ENCODE measurements around the gene CHMP6.

The CHMP6 gene

DNA sequence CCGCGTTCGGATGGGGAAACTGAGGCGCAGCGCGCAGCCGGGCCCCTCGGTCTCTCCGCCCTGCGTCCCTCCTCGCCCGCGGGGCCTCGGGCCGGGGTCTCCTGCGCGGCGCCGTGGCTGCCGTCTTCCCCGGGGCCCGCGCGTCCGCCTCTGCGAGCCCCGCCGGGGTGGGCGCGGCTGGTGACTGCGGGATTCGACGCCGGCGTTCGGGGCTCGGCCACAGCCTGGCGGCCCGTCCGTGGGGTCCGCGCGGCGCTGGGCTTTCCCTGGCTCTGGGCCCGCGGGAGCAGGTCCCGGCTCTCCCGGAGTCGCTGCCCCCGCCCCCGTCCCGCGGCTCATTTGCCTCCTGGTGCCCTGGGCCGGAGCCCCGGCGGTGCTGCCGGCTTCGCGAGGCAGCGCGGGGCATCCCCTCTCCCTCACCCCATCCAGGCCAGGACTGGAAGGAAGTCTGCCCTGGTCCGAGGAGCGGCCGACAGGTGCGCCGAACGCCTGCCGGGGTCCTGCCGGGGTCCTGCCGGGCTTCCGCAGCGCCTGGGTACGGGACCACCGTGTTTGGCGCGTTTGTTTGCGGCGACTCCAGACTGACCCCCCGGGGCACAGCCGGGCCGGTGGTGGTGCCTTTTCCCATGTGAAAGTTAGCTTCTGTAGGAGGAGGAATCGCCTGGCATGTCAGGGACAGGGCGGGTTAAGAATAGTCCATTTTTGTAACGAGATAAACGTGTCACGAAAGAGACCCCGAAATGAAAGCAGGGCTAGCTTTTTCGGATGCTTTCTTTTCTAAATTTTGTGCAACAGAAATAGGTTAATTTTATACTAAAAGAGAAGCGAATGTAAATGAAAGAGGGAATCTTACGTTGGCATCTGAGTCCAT lies 671 bp downstream of the CHMP6 start:
- no peak for DNase-seq (ENCODE audit: low read depth)

DNA sequence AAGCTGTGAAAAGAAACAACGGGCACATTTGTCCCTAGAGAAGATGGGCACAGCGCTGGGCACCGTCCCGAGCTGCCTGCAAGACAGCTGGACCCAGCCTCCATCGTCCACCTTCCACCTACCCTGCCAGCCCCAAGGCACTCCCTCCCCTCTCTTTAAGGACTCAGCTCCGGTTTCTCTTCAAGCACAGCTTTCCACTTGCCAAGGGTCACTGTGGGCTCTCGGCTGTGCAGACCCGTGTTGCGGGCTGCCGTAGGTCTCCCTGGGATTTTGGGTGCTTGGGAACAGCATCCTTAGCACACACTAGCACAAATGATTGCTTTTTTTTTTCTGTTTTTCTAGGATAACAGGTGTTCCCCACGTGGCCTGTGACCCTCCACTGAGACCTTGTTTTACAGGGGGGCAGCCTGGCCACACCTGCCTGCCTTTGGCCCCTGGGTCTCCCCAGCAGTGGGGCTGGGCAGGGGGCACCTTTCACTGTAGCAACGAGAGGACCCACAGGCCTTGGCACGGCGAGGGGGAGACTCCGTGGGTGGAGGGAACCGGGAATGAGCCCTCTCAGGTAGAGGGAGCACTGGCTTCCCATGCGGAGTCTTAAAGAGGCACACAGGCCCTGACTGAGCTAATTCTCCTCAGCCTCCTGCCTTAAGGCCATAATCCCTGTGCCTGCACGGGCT lies 1.4 kb downstream of the CHMP6 start:
- DNase-seq (ENCODE audit: low read depth), result no peak

DNA sequence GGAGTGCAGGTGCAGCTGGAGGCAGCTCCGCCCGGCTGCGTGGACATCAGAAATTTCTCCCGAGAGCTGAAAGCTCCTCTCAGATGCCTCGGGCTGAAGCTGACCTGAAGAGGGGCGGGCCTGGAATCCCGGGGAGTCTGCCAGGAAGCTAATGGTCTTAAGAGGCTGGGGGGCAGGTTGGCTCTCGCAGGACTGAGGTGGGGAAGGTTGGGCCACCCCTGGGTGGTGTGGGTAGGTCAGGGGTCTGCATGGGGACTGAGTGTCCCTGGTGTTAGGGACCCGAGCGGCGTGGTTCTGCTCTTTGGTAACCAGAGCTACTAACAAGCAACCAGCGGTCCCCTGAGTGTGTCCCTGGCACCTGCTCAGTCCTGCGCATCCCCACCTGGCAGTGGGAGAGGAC lies 3.5 kb downstream of the CHMP6 start:
- no peak for DNase-seq (ENCODE audit: low read depth)

DNA sequence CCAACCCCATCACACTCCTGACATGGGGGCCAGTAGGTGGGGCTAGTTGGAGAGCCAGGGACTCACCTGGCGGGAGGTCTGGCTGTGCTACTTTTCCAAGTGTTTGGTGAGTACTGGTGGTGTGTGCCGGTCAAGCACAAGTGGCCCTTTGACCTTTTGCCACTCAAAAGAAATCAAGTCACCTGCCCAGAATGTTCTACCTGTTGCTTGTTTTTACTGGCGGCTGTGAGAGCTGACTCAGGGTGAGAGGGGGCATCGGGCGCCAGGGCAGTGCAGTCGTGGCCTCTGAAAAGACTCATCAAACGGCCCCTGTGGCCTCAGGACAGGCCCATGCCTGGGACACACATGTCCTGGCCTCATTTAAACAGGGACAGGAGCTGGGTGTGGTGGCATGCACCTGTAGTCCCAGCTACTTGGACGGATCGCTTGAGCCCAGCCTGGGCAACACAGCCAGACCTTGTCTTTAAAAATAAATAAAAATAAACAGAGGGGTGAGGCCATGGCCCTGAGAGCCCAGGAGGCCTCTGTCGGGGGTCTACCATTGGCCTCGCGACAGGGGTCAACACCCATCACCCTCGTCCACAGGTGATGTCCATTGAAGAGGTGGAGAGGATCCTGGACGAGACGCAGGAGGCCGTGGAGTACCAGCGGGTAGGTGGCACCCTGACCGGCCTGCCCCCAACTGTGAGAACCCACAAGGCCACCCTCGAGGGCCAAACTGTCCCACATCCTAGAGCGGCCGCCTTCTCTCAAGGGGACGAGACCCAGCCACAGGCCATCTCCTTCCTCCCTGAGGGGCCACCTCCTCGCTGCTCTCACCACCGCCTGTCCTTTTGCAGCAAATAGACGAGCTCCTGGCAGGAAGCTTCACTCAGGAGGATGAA lies 5.0 kb downstream of the CHMP6 start:
- DNase-seq (ENCODE audit: low read depth), result no peak

DNA sequence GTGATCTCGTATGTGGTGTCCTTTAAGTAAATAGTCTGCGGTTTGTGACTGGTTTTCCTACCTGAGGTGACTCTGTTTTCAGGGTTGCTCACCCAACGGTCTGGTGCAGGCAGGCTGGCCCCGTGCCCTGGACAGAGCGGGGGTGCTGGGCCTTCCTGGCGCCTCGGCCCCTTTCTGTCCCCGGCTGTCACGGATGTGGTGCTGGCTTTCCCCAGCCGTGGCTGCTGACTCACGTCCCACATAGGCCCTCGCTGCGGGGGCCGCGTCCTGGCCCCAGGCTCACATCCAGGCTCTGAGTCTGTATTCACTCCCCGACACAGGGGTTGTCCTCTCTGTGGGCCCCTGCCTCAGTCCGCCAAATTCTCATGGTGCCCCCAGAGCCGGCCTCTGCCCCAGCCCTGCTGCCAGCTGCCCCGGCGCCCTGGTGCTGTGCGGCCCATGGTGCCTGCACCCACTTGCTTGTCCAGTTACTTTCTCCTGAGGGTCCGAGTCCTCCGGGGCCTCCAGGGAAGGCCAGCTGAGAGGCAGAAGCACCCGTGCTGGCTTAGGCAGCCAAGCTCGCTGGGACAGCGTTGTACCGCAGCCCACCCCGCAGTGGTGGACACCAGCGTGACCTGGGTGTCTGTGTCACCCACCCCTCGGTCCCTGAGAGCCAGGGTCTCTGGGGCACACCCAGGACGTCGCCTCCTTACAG lies 5.9 kb downstream of the CHMP6 start:
- no peak for DNase-seq (ENCODE audit: low read depth)

DNA sequence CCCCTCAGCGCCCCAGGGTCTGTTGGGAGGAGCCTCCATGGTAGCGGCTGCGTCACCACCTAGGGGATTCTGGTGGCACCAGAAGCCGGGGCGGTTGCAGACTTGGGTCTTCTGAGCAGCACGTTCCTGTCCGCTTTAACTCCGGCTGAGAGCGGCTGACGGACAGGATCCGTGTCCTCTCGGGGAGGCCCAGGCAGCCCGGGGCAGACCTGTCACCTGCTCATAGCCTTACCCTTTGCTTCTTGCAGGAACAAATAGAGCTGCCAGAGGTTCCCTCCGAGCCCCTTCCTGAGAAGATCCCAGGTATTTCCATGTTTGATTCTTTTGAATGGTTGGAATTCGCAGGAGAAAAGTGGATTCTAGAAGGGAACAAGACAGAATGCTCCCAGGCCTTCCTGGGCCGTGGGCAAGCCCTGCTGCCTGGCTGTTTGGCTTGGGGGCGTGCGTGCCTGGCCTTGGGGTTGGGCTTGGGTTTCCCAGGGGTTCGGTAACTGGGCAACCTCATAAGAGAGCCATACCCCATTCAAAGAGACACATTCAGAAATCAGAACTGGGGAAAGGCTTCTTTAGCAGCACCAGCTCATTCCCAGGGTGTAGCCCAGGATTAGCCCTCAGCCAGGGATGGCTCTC lies 6.6 kb downstream of the CHMP6 start:
- DNase-seq (ENCODE audit: low read depth), result no peak

DNA sequence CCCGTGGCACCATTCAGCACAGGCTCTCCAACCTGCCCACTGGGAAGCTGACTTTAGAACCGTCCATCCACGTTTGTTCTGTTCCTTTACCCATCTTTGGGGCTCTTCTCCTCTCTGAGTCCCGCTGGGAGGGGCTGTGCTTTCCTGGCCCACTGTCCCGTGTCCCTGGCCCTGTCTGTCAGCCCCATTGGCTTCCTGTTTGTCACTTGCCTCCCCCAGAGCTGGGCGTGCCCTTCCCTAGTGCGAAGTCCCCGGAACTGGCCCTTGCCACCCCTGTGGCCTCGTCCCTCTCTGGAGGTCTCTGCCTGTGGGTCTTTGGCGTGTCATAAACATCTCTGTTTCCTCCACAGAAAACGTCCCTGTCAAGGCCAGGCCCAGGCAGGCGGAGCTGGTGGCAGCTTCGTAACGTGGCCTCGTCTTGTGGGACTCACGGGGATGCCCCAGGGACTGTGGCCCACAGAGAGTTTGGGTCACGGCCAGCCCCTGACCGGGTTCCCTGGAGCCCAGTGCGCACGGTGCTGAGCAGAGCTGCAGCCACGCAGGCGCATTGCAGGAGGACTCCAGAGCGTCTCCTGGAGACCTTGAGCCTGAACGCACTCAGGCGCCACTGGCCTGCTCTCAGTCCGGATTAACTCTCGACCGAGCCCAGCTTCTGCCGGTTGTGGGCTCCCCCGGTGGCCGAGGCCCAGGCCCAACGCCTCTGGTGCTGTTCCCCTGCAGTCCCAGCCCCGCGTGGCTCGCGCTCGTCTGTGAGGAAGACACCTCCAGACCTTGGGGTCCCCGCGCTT lies 7.3 kb downstream of the CHMP6 start:
- DNase-seq (ENCODE audit: low read depth), result no peak

DNA sequence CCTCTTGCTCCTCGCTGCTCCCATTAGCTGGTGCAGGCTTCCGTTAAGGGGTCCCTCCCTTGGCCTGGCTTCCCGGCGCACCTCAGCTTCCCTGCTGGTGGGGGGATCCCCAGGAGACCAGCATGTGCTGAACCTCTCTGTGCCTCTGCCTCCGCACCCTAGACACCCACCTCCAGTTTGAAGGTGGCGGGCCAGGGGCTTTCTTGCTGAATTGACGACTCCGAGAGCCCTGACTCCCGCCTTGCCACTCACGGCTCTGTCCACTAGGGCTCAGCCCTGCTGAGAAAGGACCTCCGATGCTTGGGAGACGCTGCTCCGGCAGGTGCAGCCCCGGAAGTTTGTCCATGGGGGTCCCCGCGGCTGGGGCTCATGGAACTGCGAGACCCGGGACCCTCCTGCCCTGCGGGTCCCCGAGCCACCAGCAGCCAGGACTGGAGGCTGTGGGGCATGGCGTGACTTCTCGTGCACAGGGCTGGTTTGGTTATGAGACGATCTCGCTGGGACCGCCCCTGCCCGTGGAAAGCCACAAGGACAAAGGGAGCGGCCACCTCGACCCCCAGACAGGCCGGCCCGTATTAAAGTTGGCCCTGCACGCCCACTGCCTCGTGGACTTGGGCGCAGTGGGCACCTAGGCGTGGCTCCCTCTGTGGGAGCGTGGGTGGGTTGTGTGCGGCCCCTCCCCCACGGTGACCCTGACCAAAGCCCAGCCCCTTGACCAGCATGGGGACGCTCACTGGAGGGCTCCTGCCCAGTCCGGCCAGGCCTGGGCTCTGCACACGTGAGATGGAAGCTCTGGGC lies 8.1 kb downstream of the CHMP6 start:
- no peak for DNase-seq (ENCODE audit: low read depth)

DNA sequence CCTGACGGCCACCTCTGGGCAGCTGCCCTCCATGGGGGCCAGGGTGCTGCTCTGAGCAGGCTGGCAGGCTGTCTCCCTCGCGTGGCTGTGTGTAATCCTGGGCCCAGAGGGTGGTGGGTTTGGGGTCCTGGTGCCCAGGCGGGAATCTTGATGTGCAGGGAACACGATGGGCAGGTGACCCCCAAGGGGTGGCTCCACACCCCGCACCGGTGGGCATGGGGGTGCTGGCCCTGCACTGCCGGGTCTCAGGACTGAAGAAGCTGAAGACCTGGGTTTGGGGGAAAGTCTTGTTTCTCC lies 8.6 kb downstream of the CHMP6 start:
- DNase-seq (ENCODE audit: low read depth), result no peak

DNA sequence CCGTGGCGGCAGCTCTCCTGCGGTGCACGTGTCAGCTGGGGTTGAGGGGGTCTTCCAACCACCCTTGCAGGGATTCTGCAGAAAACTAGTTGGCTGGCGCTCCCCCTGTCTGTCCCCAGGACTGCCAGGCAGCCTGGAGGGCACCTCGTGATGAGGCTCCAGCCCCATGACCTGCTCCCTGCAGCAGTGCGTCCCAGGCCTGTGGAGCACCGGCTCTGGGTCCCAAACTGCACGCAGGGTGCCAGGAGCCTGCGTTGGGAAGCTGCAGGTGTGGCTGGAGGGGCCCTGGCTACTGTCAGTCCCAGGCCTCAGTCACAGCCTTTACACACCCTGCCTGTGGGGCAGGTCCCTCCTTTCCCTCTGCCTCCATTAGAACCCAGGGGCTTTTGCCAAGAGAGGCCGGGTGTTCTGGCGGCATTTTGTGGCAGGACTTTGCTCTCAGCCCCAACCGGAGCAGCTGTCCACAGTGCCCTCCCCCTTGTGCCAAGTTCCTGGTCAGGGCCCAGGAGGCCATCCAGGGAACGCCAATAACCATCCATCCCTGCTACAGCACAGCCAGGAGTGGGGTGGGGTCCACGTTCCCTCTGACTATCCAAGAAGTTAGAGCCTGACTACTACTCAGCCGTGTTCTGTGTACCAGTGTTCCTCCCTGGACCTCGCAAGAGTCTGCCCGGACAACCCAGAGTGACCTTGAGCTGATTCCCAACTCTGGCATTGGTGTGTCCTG lies 9.2 kb downstream of the CHMP6 start:
- DNase-seq (ENCODE audit: low read depth), result no peak

DNA sequence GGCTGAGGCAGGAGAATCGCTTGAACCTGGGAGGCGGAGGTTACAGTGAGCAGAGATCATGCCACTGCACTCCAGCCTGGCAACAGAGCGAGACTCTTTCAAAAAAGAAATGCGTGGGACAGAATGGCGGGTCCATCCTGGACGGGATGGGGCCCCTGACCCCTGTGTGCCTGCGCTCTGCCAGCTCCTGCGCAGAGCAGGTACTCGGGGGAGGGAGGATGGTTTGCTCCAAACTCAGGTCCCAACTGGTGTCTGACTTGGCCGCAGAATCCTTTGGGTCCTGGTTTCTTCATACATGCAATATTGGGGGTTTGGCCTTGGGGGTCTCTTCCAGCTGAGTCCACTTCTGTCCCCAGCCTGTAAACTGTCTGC lies 10.4 kb downstream of the CHMP6 start:
- no peak for DNase-seq (ENCODE audit: low read depth)

DNA sequence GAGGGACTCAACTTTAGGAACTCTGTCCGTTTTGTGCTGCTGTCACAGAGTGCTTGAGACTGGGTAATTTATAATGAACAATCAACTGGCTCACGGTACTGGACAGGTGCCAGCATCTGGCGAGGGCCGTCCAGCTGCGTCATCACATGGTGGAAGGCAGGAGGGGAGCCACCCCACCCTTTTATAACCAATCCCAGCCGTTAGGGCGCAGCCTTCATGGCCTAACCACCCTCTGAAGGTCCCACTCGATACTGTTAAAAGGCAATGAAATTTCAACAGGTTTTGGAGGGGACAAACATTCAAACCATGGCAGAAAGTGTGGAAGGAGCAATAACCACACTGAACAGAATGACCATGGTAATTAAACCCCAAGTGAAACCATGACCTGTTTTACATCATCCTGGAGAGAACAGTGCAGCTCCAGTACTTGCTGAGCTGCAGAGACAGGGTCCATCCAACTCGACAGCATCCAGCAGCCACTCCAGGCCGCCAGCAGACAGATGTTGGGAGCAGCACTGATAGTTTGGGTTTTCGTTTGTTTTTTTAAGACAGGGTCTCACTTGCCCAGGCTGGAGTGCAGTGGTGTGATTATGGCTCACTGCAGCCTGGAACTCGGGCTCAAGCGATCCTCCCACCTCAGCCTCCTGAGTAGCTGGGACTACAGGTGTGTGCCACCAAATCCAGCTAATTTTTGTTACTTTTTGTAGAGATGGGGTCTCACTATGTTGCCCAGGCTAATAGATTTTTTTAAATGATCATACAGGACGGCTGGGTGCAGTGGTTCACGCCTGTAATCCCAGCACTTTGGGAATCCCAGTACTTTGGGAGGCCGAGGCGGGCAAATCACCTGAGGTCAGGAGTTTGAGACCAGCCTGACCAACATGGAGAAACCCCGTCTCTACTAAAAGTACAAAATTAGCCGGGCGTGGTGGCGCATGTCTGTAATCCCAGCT lies 11.0 kb downstream of the CHMP6 start:
- DNase-seq (ENCODE audit: low read depth), result no peak

DNA sequence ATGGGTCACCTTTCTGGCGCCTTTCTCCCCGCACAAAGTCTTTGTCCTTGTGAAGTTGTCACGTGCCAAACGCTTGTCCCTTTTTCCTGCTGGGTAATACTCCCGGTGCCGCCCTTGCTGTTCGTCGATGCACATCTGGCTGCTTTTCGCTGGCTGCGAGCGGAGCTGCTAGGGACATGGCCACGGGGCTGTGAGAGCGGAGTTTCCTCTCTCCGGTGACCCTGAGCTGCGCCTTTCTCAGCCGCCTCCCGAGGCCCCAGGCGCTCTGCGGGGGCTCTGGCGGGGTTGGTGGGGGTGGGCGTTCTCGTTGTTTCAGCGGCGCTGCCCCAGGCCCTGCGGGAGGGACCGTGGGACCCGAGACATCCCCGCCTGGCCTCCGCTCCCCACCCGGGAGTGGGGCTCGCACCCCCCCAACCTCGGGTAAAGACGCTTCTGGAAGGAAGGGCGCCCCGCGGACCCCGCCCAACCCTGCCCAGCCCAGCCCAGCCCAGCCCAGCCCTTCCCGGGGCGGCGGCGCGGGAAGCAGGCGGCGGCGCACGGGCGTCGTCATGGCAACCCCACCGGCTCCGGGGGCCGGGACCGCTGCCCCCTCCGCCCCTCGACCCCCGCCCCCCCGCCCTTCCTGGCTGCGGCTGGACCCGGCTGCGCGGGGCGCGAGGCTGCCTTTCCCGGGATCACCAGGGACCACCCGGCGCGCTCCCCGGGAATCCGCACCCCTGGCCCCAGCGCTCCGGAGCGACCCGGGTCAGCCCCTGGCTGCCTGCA lies 12.3 kb downstream of the CHMP6 start:
- no peak for DNase-seq (ENCODE audit: low read depth)

DNA sequence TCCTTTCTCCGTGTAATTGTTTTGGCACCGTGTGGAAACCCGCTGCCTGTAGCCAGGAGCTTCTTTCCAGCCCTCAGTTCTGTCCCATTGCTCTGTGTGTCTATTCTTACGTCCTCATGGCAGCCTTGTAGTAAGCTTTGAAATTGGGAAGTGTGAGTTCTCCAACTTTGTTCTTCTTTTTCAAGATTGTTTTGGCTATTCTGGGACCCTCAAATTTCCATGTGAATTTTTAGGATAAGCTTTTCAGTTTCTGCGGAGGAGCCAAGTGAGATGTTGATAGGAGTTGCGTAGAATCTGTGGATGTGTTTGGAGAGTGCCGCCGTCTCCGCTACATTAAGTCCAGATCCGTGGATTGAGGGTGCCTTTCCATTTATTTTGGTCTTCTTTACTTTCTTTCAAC lies 15.2 kb downstream of the CHMP6 start:
- no peak for DNase-seq (ENCODE audit: low read depth)

DNA sequence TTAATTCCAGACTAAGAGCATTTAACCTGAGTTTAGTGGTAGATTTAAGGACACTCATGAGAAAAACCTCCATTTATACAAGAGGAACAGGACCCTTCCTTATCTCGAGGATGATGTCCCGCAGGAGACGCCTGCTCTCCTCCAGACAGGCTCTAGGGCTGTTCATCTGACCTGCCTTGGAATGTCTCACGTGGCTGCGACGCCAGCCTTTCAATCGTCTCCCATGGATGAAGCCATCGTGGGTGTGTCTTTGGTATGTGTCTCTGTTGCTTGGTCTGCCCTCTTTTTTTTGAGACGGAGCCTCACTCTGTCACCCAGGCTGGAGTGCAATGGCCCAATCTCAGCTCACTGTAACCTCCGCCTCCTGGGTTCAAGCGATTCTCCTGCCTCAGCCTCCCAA lies 16.5 kb downstream of the CHMP6 start:
- DNase-seq (ENCODE audit: low read depth), result no peak

DNA sequence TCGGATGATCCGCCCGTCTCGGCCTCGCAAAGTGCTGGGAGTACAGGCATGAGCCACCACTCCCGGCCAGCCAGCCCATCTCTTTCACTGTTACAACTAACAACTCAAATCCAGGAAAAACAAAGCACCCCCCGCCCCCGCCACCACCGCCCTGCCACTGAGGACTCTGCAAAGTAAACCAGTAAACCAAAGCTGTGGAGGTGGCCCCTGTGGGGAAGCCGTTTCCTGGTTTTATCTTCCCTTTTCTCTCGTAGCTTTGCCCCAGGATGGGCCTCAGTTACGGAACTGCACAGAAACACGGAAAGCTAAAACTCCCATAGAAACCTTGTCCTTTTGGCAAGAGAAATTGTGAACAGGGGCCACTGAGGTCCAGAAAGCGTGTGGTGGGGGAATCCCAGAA lies 17.5 kb downstream of the CHMP6 start:
- DNase-seq (ENCODE audit: low read depth), result no peak

DNA sequence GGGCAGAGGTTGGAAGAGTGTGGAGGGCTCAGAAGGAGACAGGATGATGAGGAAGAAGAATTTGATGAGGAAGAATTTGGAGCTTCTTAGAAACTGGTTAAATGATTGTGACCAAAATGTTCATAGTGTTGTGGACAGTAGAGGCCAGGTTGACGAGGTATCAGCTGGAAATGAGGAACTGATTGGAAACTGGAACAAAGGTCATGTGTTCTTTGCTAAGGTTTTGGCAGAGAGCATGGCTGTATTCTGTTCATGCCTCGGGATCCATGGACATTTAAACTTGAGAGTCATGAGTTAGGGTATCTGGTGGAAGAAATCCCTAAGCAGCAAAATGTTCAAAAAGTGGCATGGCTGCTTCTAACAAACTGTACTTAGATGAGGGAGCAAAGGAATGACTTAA lies 19.3 kb downstream of the CHMP6 start:
- DNase-seq (ENCODE audit: low read depth), result no peak

DNA sequence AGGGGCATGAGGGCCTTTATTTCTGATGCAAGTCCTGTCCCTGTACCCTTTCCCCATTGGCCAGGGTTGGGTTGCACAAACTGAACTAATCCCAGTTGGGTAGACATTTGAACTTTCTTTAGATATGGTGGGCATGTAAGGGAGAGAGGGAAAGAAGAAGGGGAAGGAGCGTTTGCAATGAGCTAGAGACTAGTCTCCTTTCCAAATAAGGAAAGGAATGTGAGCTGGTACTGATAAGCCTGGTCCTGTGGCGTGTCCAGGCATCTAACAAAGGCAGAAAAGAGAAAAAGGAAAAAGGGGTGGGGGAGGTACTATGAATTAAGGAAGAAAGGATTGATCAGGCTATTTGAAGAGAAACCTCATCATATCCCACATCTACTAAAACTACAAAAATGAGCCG lies 20.3 kb downstream of the CHMP6 start:
- DNase-seq (ENCODE audit: low read depth), result no peak
